ENCODE measurements around the gene ULK2. TPM values are rescaled to one million over a fixed set of nuclear protein-coding genes. Genes with fewer than 3 reads are reported as not detected.
A peak's percentile ranks its signal among the peaks of the same experiment; 100 is the strongest.
"Not testable (repeated sequence)": the region's sequence is repeated elsewhere in the genome, so short reads cannot be mapped to it uniquely, and the experiment has no call there.

The ULK2 gene
- 1 to 10 TPM; 5.5 to 8.2 TPM for total RNA-seq
- long read RNA-seq, partial matches to known transcripts: 3 of 3 reads
- long read RNA-seq, other reads (novel, unspliced or antisense): 0 of 3 reads

- intact Hi-C loops (cut with DNase I, micrococcal nuclease): no loop called here
- ATAC-seq: peak; percentile 87
- DNase-seq: peak; percentile 36 to 57
Measured at GRCh38 chr17:19867329-19868078, at the start of gene ULK2. TSS of gene ULK2 (minus strand) at chr17:19867936. CDS start at chr17:19867417, 519 bp downstream.

- intact Hi-C loops (cut with DNase I, micrococcal nuclease): no loop called here
- DNase-seq: no peak
- ATAC-seq: no peak
Measured at GRCh38 chr17:19915245-19915978, 47.7 kb upstream of the ULK2 start.

- intact Hi-C loops (cut with DNase I, micrococcal nuclease): no loop called here
- no peak for DNase-seq
- ATAC-seq: no peak
Measured at GRCh38 chr17:19911033-19911432, 43.3 kb upstream of the ULK2 start.

GRCh38 chr17:19909139-19909538, 41.4 kb upstream of the ULK2 start:
- intact Hi-C loops (cut with DNase I, micrococcal nuclease): no loop called here
- no peak for ATAC-seq
- no peak for DNase-seq

- ATAC-seq (no peak), DNase-seq (no peak)
- intact Hi-C loops (cut with DNase I, micrococcal nuclease): no loop called here
Measured at GRCh38 chr17:19905502-19905901, 37.8 kb upstream of the ULK2 start.

GRCh38 chr17:19904924-19905323, 37.2 kb upstream of the ULK2 start:
- DNase-seq: peak in 1 of 2 donors; percentile 34
- no peak for ATAC-seq
- intact Hi-C loops (cut with DNase I, micrococcal nuclease): no loop called here

- ATAC-seq: no peak
- intact Hi-C loops (cut with DNase I, micrococcal nuclease): no loop called here
- no peak for DNase-seq
Measured at GRCh38 chr17:19904412-19904811, 36.7 kb upstream of the ULK2 start.

GRCh38 chr17:19900809-19901208, 33.1 kb upstream of the ULK2 start:
- ATAC-seq (no peak), DNase-seq (no peak)
- intact Hi-C loops (cut with DNase I, micrococcal nuclease): no loop called here

GRCh38 chr17:19897903-19898302, 30.2 kb upstream of the ULK2 start:
- peak; percentile 5 for ATAC-seq
- DNase-seq: no peak
- intact Hi-C loops (cut with DNase I, micrococcal nuclease): no loop called here

- DNase-seq: peak; percentile 50 to 54
- ATAC-seq: peak; percentile 76
- intact Hi-C loops (cut with DNase I, micrococcal nuclease): no loop called here
Measured at GRCh38 chr17:19897090-19897837, 29.5 kb upstream of the ULK2 start.

- intact Hi-C loops (cut with DNase I, micrococcal nuclease): no loop called here
- ATAC-seq (no peak), DNase-seq (no peak)
Measured at GRCh38 chr17:19896679-19897078, 28.9 kb upstream of the ULK2 start.

GRCh38 chr17:19890554-19890953, 22.8 kb upstream of the ULK2 start:
- intact Hi-C loops (cut with DNase I, micrococcal nuclease); DNase-seq; ATAC-seq: not testable (repeated sequence)

GRCh38 chr17:19890001-19890400, 22.3 kb upstream of the ULK2 start:
- ATAC-seq; DNase-seq; intact Hi-C loops (cut with DNase I, micrococcal nuclease): not testable (repeated sequence)

GRCh38 chr17:19886116-19886515, 18.4 kb upstream of the ULK2 start:
- intact Hi-C loops (cut with DNase I, micrococcal nuclease): no loop called here
- ATAC-seq: no peak
- DNase-seq: no peak

GRCh38 chr17:19883537-19884215, 15.9 kb upstream of the ULK2 start:
- DNase-seq (no peak), ATAC-seq (no peak)
- intact Hi-C loops (cut with DNase I, micrococcal nuclease): no loop called here

- intact Hi-C loops (cut with DNase I, micrococcal nuclease): no loop called here
- DNase-seq (no peak), ATAC-seq (no peak)
Measured at GRCh38 chr17:19880393-19880792, 12.7 kb upstream of the ULK2 start.

- intact Hi-C loops (cut with DNase I, micrococcal nuclease): no loop called here
- DNase-seq (no peak), ATAC-seq (no peak)
Measured at GRCh38 chr17:19877364-19877945, 9.7 kb upstream of the ULK2 start.

- ATAC-seq (peak; percentile 25), DNase-seq (peak; percentile 27 to 46)
- intact Hi-C loops (cut with DNase I, micrococcal nuclease): no loop called here
Measured at GRCh38 chr17:19876529-19877161, 8.9 kb upstream of the ULK2 start.

Measured in left colon (tissue), 2 donors.